Stimulated activated CD4-positive, alpha-beta T cell treated with anti-CD3 and anti-CD28 coated beads, Interleukin-2, amount 100 ng/mL, for 48 hours (primary cell): ENCODE measurements around the gene UCHL5.
"Not testable (repeated sequence)": the region's sequence is repeated elsewhere in the genome, so short reads cannot be mapped to it uniquely, and the experiment has no call there.

Source experiments
- DNase-seq, 2 donors: peaks; one replicate each; pipeline ENCODE4 v3.0.0-alpha.2; 2020

Gene UCHL5

DNA sequence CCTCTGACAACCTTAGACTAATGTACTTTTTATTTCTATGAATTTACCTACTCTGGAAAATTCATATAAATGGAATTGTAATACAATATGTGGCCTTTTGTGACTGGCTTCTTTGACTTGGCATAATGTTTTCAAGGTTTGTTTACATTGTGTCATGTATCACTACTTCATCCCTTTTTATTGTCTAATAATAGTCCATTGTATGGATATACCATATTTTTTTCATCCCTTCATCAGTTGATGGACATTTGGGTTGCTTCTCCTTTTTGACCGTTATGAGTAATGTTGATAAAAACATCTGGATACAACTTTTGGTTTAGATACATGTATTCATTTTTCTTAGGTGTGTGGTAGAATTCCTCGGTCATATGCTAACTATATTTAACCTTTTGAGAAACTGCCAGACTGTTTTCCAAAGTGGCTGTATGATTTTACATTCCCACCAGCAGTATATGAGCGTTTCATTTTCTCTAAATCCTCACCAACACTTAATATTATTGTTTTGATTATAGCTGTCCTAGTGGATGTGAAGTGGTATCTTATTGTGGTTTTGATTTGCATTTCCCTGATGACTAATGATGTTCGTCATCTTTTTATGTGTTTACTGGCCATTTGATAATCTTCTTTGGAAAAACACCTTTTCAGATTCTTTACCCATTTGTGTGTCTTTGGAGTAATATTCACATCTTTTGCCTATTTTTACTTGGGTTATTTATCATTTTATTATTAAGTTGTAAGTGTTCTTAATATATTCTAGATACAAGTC, 3.7 kb upstream of the UCHL5 start:
- no peak for DNase-seq

DNA sequence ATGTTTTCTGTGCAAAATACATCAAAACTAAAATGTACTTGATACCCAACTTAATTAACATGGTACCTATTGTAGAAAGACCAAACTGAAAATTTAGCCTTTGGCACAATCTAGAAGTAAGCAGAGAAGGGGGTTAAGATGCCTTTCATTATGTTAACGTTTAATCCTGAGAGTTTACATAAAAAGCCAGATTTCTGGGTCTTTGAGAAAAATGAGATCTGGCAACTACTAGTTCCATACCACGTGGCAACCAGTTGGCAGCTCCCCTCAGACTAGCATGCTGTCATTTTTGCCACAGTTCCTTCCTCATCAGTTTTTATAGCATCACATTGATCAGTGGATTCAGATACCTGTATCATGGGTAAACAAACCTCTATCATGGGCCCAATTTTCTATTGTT, 1.8 kb upstream of the UCHL5 start:
- no peak for DNase-seq

DNA sequence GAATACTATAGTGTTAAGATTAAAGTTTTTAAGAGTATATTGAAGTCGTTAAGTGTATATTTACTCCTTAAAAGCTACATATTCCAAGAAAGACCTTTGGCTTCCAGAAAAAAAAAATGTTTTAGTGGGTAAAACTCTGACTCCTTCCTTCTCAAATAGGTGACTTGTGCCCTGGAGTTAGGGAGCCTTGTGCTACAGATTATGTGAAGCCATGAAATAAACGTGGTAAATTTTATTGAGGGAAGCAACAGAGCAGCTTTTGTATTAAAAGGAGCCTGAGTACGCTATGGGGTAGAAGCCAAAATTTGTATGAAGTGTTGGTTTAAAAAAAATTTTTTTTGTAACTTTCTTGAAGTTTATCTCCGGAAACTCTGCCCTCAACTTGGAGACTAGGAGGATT, 1.2 kb upstream of the UCHL5 start:
- no peak for DNase-seq

DNA sequence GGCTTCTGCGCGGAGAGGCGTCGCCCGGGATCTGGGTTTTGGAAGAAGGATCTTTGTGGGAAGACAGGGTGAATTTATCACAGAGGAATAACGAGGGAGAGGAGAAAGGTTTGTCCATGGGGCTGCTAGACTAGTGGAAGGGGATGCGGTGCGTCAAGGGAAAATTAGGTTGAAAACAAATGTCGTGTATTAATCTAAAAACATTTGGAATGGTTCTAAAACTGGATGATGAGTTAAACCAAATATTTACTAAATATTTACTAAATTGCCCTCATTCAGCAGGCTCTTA, 899 bp upstream of the UCHL5 start:
- DNase-seq: no peak

DNA sequence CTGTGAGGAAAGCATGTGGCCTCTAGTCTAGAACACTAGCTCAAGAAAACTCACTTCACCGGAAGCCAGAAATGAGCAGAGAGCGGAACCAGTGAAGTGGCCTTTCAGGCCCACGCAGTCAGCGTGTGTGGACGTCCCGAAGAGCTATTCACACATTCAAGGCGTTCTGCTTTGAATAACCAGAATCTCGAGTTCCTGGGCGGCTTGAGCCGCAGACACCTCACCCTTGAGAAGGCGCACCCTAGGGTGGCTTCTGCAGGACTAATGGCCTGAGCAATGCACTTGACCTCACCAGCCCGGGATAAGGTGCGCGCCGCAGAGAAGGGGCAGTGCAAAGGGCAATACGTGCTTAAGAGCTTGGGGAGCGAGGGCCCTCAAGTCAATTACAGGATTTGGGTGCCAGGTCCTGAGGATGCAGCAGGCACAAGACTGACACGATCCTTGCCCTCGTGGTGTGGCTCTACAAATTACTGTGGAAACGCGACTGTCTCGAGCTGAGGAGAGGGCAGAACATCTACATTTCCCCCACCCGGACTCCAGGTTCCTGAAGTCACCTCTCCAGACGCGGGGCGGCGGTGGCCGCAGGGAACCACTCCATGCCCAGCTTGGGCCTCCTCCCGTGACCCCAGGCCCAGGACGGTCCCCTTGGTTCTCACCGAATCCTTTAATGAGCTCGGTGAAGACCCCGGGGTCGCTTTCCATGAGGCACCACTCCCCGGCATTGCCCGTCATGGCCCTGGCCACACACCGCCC, 455 bp downstream of the UCHL5 start:
- DNase-seq: peak; percentile 60 to 63

DNA sequence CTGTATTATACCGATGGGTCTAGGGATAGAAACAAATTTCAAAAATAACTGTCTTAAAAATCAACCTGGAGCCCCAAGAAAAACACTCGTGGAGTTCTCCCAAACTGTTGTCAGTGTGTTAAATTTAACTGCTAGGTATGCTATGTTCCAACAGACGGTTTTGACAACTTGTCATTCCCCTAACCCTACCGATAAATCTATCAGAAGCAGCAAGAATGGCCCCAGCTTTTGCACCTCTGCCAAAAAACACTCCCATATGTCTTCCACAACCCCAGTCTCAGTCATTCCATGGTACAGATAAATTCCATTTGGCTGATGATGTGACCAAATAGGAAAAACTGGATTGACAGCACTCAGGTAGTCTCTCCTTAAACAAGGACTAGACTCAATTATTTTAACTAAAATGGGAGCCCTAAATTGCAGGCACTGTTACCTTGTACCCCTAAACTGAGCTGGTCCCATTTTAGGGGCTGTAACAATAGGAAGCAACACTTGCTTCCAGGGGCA, 4.9 kb downstream of the UCHL5 start:
- DNase-seq: no peak

DNA sequence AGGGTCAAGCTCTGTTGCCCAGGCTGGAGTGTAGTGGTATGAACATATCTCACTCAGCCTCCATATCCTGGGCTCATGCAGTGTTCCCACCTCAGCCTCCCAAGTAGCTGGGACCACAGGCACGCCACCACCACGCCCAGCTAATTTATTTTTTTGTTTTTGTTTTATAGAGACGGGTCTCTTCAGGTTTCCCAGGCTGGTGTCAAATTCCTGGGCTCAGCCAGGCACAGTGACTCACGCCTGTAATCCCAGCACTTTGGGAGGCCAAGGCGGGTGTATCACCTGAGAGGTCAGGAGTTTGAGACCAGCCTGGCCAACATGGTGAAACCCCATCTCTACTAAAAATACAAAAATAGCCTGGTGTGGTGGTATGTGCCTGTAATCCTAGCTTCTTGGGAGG, 10.2 kb downstream of the UCHL5 start:
- not testable (repeated sequence) for DNase-seq

DNA sequence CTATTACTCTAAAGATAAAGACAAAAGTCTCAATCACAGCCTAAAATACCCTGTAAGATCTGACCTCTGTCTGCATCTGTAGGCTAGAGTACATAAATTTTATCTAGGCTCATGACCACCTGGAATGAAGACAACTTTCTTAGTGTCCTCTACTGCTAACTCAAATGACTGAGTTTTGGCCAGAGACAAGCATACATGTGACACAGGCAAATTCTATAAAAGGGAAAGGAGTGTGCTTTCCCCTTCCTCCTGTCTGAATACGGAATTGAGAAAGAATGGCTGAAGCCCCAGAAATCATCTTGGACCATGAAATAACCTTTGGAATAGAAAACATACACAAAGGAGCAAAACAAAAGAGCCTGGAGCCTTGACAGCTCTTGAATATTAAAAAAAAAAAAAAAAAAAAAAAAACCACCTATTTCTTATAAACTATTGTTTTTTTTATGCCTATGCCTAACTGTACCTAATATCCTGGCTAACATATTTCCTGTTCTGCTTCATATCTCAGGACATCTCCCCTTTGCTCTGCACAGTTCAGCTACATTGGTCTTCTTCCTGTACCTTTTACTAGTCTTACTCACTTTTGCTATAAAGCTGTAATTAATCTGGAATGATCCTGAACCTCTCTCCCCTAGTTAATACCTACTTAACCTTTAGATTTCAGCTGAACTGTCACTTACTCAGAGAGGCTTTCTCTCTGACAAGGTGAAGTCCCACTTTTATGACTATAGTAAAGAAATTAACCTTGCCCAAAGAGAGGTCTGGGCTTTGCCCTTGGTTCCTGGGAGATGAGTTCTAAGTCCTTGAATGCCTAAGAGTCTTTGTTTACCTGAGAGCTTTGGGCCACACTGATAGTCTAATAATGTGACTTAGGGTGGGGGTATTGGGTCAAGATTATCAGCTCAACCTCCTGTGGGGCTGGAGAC, 16.1 kb downstream of the UCHL5 start:
- DNase-seq: no peak

DNA sequence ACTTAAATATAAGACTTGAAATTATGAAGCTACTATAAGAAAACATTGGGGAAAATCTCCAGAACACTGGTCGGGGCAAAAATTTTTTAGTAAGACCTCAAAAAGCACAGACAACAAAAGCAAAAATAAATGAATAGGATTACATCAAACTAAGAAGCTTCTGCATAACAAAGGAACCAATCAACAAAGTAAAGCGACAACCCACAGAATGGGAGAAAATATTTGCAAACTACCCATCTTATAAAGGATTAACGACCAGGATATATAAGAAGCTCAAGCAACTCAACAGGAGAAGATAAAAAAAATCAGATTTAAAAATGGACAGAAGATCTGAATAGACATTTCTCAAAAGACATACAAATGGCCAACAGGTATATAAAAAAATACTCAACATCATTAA, 19.1 kb downstream of the UCHL5 start:
- DNase-seq: no peak

DNA sequence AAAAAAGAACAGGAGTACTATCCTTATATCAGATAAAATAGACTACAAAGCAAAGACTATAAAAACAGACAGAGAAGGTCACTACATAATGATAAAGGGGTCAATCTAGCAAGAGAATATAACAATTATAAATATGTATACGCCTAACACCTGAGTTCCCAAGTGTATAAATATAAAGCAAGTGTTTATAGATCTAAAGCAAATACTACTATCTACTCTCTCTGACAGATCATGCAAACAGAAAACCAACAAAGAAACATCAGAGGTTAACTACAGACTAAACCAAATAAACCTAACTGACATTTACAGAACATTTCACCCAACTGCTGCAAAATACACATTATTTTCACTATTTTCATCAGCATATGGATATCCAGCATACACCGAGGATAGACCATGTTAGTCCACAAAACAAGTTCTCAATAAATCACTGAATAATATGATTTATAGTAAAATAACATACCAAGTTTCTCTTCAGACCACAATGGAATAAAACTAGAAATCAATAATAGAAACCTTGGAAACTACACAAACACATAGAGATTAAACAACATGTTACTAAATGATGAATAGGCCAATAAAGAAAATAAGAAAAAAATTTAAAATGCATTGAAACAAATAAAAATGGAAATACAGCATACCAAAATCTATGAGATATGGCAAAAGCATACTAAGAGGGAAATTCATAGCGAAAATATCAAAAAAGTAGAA, 22.7 kb downstream of the UCHL5 start:
- no peak for DNase-seq

DNA sequence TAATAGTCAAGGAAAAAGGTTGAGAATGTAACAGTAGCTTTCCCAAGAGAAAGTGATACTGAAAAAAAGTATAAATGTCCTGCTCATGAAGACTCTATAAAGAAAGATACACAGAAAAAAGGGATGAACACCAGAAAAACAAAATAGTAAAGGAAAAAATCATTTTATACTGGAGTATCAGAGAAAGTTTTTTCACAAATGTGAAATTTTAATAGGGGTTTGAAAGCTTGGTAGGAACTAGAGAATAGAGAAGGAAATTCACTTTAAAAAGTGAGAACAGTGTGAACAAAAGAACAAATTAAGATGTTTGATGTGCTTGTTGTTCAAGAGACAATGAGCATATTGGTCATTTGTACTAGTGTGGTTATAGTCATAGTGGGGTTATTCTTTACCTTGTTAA, 25.6 kb downstream of the UCHL5 start:
- no peak for DNase-seq

DNA sequence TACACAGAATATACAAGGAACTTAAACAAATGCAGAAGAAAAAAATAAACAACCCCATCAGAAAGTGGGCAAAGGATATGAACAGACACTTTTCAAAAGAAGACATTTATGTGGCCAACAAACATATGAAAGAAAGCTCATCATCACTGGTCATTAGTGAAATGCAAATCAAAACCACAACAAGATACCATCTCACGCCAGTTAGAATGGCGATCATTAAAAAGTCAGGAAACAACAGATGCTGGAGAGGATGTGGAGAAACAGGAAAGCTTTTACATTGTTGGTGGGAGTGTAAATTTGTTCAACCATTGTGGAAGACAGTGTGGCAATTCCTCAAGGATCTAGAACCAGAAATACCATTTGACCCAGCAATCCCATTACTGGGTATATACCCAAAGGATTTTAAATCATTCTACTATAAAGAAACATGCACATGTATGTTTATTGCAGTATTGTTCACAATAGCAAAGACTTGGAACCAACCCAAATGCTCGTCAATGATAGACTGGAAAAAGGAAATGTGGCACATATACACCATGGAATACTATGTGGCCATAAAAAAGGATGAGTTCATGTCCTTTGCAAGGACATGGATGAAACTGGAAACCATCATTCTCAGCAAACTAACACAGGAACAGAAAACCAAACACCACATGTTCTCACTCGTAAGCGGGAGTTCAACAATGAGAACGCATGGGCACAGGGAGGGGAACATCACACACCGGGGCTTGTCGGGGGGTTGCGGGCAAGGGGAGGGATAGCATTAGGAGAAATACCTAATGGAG, 26.3 kb downstream of the UCHL5 start:
- not testable (repeated sequence) for DNase-seq

DNA sequence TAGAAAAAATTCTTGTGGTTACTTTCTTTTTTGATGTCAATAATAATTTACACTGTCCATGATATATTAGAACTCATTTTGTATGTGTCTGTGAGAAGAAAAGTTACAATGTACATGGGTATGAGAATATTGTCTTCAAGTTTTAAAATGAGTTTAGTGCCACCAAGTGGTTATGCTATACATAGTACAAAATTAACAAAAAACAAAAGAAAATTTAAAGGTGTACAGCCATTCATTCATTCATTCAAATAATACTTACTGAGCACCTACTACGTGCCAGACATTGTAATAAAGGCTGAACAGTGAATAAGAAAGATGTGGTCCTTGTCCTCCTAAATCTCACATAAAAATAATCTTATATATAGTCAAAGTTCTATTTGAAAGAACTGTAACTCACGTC, 27.7 kb downstream of the UCHL5 start:
- no peak for DNase-seq

DNA sequence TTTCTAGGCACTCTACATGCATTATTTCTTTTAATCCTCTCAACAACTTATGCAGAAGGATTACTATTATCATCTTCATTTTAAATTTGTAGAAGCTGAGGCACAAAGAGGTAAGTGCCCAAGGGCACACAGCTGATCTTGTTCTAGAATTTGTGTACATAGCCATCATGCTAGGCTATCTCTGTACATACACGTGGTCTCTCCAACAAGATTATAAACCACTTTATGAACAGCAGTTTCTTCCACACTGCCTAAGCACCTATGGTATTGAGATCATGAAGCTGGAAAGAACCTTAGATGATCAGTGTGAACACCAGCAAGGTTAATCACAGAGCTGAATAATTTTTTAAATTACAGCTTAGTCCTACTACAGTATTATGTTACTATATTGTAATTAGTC, 28.9 kb downstream of the UCHL5 start:
- no peak for DNase-seq

DNA sequence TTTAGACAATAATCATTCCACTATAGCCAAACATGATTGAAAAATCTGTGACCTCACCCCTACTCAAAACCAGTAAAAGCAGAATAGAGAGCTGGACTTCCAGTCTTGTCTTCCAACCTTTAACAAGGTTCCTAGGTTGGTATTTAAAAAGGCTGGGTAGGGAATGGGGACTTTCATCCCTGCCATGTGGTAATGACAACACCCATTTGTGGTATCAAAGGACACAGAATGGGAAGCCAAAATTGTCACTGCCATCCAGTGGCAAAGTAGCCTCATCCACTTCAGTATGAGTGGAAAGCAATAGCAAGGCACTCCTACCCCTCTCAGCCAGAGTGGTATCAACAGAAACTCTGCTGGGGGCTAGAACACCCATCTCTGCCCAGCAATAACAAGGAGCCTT, 33.9 kb downstream of the UCHL5 start:
- no peak for DNase-seq

DNA sequence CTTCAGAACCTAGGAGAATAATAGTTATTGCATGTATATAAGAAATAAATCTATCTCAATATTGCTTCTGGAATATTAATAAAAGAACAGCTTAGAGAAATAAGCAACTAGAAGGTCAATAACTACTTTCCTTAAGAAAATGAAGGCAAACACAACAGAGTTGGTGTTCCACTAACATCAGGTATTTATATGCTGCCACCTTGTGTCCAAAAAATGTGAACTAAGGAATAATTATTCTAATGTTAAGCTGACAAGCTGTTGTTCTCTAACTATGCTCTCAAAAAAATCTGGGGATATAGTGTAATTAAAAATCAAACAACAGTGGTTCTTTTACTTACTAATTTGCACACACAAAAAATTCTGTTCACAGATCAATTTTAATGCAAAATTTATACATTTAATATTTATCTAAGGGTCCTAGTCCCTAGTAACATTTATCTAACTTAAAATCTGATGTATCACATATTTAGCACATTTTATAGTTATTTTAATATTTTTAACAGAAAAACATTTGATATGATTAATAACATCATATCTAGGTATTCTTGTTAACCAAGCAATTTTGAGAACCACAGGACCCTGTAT, 39.6 kb downstream of the UCHL5 start:
- no peak for DNase-seq

DNA sequence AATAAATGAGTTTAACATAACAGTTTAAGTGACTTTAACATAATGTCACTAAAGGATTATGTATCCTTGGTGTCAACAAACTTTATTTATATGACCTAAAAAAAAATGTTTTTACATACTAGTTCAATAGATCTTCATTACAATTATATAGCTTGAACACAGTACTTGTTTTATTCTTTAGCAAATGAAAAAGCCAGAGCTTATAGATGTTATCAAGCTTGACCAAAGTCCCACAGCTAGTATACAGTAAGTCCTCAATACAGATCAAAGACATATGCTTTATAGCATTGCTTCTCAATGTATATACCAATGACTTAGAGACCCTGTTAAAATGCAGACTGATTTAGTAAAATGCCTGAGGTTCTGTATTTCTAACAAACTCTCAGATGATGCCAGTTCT, 42.4 kb downstream of the UCHL5 start:
- no peak for DNase-seq

DNA sequence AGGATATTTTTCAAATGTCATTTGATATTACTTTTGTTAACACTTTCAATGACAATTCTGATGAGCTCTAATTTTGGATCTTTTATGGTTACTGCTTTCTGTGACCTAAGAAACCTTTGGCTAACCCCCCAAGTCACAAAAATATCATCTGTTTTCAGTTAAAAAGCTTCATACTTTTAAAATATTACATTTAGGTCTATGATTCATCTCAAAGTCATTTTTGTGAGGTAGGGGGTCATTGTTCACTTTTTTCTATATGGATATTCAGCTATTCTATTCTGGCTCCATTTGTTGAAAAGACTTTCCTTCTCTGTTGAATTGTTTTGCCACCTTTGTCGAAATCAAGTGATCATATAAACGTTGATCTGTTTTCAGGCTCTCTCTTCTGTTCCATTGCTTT, 44.8 kb downstream of the UCHL5 start:
- DNase-seq: no peak

DNA sequence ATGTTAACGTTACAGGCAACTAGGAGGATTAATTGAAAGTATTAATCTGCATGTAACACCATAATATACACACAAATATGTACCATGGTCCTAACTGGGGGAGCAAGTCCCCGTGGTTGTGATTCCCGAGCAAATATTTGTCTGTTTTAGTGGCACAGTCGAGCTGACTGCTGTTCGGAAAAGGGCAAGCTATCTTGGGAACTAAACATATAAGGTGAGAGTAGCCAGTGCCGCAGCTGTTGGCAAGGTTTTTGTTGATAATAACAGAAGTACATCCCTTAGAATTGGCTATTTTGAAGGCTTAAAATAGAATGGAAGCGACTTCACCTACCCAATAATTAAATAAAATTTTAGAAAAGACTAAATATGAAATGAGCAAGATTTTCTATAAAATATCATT, 45.5 kb downstream of the UCHL5 start:
- no peak for DNase-seq

DNA sequence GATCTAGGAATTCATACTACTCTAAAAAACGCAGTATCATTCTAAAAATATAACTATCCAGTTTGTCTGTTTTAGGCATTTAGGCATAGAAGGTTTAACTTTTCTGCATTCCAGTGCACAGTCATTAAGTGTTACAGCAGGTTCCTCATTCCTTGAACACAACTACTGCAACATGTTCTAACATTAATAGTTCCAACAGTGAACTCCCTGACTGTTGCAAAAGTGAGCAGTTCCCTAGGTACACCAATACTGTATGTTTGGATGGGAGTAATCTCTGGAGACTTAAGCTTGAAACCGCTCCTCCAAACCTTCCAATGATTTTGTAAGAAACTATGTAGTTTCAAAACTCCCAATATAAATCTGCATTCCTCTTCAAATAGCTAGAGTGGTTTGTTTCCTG, 46.2 kb downstream of the UCHL5 start:
- DNase-seq: no peak

DNA sequence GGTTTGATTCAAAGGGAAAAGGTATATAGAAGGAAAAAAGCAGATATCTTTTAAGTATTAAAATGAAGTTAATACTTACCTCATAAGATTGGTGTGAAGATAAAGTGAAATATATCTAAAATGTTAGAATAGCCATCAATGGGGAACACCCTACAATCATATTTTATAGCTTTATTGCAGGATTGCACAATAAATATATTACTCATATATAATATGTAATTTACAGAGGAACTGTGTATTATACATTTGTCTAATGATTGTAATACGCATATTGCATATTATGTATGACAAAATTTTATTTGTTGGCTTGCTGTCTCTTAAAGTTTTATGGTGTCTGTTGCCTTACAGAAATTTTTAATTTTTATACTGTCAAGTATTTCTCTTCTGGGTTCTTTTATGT, 47.8 kb downstream of the UCHL5 start:
- DNase-seq: no peak

DNA sequence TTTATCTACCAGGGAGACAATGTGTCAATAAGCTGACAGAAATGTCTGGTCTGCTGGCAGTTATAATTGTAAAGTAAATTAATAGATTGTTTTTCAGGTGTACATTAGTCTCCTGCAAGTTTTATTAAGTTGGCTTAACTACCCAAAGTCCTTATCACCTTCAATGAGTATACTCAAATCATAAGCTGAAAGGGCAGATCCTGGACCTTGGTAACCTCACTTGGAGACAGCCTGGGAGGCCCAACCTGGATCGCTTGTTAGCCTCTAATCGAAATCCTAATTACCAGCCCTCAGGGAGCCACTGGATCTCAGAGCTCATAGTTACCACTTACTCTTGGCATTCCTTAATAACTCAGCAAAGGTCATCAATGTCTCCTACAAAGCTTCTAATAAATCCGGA, 49.7 kb downstream of the UCHL5 start:
- no peak for DNase-seq
